Measurements from ENCODE around the gene EXOC1L.

- TF ChIP-seq CTCF (IDR thresholded peaks at IDR 0.05) = no peak
- no peak for TF ChIP-seq POLR2AphosphoS5 (IDR thresholded peaks at IDR 0.05; ENCODE audit: low read depth, low read length)
Measured at GRCh38 chr4:55824865-55825264, 5.3 kb downstream of the EXOC1L start.

Data from Panc1 (cell line).